ENCODE data around the gene BTBD16. TPM values are rescaled to one million over a fixed set of nuclear protein-coding genes. Genes with fewer than 3 reads are reported as not detected.

The BTBD16 gene
- total RNA-seq, 2 donors from 2014 or later = 0.62 TPM; not detected in 1

DNA sequence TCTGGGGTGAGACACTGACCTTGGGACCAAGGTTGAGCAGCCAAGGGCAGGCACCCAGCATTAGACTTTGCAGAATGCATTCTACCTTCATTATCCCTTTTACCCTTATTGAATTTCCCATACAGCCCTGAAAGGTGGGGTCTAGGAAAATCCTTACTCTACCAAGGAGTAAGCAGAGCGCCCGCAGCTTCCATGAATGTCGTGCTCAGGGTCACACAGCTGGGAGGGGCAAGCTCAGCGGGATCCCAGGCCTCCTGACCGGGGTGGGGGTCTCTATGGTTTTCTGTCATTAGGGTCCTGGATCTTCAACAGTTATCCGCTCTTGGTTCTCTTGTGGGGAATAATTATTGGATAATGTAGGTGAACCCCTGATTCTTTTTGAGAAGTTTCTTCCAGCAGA is 30.7 kb upstream of the BTBD16 start:
- Histone ChIP-seq H3K4me1 (replicated peaks) (no peaks in the 10 kb centered on the region), H3K27ac (no peak overlapping the region), H3K4me3 (no peak overlapping the region), H3K27me3 (replicated peaks; ENCODE audit: insufficient read depth) (no peaks in the 10 kb centered on the region), H3K36me3 (no peaks in the 10 kb centered on the region), H3K9me3 (no peaks in the 10 kb centered on the region)
- DNase-seq (ENCODE audit: low spot score) = no peak
- TF ChIP-seq POLR2AphosphoS5 (IDR thresholded peaks at IDR 0.05) (no peak), POLR2A (IDR thresholded peaks at IDR 0.05) (no peak)
- TF ChIP-seq, protein P1, sequence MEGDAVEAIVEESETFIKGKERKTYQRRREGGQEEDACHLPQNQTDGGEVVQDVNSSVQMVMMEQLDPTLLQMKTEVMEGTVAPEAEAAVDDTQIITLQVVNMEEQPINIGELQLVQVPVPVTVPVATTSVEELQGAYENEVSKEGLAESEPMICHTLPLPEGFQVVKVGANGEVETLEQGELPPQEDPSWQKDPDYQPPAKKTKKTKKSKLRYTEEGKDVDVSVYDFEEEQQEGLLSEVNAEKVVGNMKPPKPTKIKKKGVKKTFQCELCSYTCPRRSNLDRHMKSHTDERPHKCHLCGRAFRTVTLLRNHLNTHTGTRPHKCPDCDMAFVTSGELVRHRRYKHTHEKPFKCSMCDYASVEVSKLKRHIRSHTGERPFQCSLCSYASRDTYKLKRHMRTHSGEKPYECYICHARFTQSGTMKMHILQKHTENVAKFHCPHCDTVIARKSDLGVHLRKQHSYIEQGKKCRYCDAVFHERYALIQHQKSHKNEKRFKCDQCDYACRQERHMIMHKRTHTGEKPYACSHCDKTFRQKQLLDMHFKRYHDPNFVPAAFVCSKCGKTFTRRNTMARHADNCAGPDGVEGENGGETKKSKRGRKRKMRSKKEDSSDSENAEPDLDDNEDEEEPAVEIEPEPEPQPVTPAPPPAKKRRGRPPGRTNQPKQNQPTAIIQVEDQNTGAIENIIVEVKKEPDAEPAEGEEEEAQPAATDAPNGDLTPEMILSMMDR (IDR thresholded peaks at IDR 0.05) = no peak
- intact Hi-C loops (cut with DNase I) = no loop called here
- 94% methylated on average over 6 of the region's 6 CpGs for WGBS

DNA sequence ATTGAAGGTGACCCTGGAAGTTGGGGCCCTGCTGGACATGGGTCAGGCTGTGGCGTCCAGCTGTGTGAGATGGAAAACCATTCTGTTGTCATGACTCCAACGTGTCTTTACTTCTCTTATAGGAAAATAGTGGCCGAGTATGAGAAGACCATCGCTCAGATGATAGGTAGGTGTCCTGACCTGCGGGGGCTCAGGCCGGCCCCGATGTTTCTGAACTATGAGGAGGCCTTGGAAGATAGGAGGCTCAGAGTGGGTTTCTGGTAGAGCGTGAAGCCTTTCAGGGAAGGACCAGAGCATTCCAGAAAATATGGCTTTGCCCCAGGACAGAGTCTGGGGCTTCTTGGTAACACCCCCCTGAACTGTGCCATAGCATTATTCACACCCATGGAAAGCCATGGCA is 29.3 kb upstream of the BTBD16 start:
- WGBS = 93% methylated on average over 8 of the region's 8 CpGs
- no peaks in the 10 kb centered on the region for H3K27me3 ChIP-seq (replicated peaks; ENCODE audit: insufficient read depth)
- H3K36me3 ChIP-seq = no peaks in the 10 kb centered on the region
- intact Hi-C loops (cut with DNase I) = no loop called here
- no peaks in the 10 kb centered on the region for H3K9me3 ChIP-seq
- H3K4me1 ChIP-seq (replicated peaks) = no peaks in the 10 kb centered on the region
- DNase-seq (ENCODE audit: low spot score) = no peak
- no peak overlapping the region for H3K27ac ChIP-seq
- H3K4me3 ChIP-seq = no peak overlapping the region
- TF ChIP-seq POLR2A (IDR thresholded peaks at IDR 0.05) = no peak

DNA sequence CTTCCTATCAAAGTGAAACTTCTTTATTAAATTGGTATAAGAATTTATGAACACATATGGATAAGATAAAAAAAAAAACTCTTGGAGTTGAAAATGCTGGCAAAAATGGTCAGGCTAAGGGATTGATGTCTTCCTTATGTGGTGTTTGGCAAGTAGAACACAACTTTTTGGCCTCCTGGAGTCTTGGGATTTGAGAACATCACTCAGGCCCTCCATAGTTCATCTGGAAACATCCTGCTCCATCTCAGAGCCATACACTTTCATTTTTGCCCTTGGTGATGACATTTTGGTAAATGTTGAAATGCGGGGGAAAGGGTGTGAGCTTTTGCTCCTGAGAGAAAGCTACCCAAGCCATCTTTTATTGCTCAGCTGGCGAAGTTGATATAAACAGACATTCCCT is 27.5 kb upstream of the BTBD16 start:
- H3K4me3 ChIP-seq = no peak overlapping the region
- TF ChIP-seq, protein P1 (IDR thresholded peaks at IDR 0.05) = no peak
- no peak for TF ChIP-seq POLR2A (IDR thresholded peaks at IDR 0.05)
- TF ChIP-seq POLR2AphosphoS5 (IDR thresholded peaks at IDR 0.05) = no peak
- WGBS = 88% methylated on average over 2 of the region's 2 CpGs
- DNase-seq (ENCODE audit: low spot score) = no peak
- no peaks in the 10 kb centered on the region for H3K4me1 ChIP-seq (replicated peaks)
- intact Hi-C loops (cut with DNase I) = no loop called here
- H3K9me3 ChIP-seq = no peaks in the 10 kb centered on the region
- H3K27ac ChIP-seq = no peak overlapping the region
- H3K36me3 ChIP-seq = no peaks in the 10 kb centered on the region
- no peaks in the 10 kb centered on the region for H3K27me3 ChIP-seq (replicated peaks; ENCODE audit: insufficient read depth)

DNA sequence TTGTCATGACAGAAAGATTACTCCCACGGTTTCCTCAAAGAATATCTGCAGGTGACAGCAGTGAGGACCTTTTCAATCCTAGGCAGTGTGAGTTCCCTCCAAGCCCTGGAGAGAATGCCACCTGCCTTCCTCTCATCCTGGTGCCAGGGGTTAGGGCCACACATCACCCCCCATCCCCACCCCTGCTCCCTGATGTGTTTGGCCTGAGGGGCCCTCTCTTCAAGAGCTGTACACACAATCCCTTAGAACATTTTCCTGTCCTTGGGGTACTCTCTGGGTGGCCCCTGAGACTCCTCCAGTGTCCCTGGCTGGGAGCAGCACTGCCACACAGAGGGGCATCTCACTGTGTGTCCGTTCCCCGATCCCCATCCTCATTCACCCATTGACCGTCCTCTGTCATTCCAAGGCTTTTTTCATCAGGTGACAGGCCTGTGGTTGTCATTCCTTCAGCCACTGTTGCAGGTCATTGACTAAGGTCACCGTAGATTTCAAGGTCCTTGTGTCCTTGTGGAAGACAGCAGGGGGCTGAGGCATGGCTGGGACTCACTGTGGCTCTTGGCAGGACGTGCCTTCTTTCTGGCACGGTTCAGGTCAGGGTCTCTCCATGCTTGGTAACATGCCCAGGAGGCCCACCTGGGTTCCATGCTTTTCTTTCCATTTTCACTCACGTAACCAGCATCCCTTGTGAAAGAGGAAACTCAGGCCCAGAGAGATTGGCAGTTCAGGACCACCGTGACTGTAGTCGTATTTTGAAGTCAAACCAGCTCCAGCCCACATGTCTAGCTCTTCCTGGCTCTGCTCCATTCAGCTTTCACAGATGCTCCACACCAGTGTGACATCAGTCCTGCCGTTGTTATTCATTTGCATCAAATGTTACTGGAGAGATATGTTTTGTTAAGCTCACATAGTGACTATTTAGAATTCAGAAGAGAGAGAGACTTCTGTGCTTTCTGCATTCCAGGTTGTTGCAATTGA is 26.8 kb upstream of the BTBD16 start:
- Histone ChIP-seq H3K27ac (no peak overlapping the region), H3K9me3 (no peaks in the 10 kb centered on the region), H3K4me1 (replicated peaks) (no peaks in the 10 kb centered on the region), H3K4me3 (no peak overlapping the region), H3K27me3 (replicated peaks; ENCODE audit: insufficient read depth) (no peaks in the 10 kb centered on the region), H3K36me3 (no peaks in the 10 kb centered on the region)
- 81% methylated on average over 11 of the region's 11 CpGs for WGBS
- TF ChIP-seq POLR2A (IDR thresholded peaks at IDR 0.05) = no peak
- TF ChIP-seq, protein P1 (IDR thresholded peaks at IDR 0.05) = no peak
- TF ChIP-seq POLR2AphosphoS5 (IDR thresholded peaks at IDR 0.05) = no peak
- no peak for DNase-seq (ENCODE audit: low spot score)
- intact Hi-C loops (cut with DNase I) = no loop called here

DNA sequence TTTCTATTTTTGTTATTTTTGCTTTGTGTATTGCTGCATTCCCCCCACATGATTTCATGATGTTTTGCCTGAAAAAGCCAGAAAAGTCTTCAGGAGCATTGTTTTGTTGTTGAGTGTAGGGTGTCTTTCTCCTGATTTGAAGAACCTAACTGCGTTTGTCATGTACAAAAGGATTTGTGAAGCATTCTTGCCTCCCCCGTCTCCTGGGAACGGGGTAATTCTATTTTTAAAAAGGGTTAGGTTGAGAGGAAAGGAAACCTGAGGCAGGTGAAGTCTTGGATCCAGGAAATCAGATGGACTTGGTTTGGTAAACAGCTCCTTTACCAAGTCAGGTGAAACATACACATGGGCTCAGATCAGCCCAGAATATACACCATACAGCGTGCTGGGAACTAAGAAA is 26.0 kb upstream of the BTBD16 start:
- intact Hi-C loops (cut with DNase I) = no loop called here
- 73% methylated on average over 4 of the region's 4 CpGs for WGBS
- Histone ChIP-seq H3K4me1 (replicated peaks) (no peaks in the 10 kb centered on the region), H3K27ac (no peak overlapping the region), H3K27me3 (replicated peaks; ENCODE audit: insufficient read depth) (no peaks in the 10 kb centered on the region), H3K36me3 (no peaks in the 10 kb centered on the region), H3K9me3 (no peaks in the 10 kb centered on the region), H3K4me3 (no peak overlapping the region)
- TF ChIP-seq POLR2A (IDR thresholded peaks at IDR 0.05) = no peak
- TF ChIP-seq, protein P1 (IDR thresholded peaks at IDR 0.05) = no peak
- TF ChIP-seq POLR2AphosphoS5 (IDR thresholded peaks at IDR 0.05) = no peak
- no peak for DNase-seq (ENCODE audit: low spot score)

Measured in prostate gland (tissue), 2 donors.